Measurements from ENCODE around the gene PRKAR1B.
"Not testable (repeated sequence)": the region's sequence is repeated elsewhere in the genome, so short reads cannot be mapped to it uniquely, and the experiment has no call there.

The PRKAR1B gene

DNA sequence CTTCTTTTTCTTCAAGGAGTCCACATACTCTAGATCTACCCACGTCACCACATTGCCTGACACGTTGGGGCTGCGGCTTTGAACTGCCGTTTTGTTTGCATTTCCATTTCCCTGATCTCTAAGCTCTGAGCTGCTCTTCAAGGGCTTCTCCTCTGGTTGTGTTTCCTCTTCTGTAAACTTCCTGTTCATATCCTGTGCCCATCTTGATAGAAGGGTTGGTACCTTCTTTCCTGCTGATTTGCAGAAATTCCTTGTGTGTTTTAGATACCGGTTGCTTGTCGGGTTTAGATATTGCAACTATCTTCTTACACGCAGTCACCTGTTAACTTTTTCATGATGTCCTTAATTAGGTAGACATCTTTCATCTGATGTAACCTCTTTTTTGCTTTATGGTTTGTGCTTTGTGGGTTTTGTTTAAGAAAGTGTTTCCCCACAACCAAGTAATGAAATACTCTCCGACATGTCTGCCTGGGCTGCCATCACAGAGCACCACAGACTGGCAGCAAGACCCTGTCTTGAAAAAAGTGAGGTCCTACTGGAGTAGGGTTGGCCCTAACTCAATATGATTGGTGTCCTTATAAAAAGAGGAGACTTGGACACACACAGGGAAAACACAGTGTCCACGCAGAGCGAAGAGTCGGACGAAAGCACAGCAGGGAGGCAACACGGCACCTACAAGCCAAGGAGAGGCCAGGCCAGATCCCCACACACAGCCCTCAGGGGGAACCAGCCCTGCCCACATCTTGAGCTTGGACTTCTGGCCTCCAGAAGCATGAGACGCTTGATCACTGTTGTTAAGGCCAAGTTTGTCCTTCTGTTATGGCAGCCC, 108.3 kb downstream of the PRKAR1B start:
- DNase-seq = no peak

GRCh38 chr7:617614-618538, 109.2 kb downstream of the PRKAR1B start:
- no peak for DNase-seq

GRCh38 chr7:613442-614140, 113.5 kb downstream of the PRKAR1B start:
- DNase-seq = no peak

DNA sequence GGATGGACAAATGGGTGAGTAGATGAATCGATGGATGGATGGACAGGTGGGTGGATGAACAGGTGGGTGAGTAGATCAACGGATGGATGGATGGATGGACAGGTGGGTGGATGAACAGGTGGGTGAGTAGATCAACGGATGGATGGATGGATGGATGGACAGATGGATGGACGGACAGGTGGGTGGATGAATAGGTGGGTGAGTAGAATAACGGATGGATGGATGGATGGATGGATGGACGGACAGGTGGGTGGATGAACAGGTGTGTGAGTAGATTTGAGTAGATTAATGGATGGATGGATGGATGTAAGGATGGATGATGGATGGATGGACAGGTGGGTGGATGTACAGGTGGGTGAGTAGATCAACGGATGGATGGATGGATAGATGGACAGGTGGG, 115.2 kb downstream of the PRKAR1B start:
- DNase-seq = not testable (repeated sequence)

DNA sequence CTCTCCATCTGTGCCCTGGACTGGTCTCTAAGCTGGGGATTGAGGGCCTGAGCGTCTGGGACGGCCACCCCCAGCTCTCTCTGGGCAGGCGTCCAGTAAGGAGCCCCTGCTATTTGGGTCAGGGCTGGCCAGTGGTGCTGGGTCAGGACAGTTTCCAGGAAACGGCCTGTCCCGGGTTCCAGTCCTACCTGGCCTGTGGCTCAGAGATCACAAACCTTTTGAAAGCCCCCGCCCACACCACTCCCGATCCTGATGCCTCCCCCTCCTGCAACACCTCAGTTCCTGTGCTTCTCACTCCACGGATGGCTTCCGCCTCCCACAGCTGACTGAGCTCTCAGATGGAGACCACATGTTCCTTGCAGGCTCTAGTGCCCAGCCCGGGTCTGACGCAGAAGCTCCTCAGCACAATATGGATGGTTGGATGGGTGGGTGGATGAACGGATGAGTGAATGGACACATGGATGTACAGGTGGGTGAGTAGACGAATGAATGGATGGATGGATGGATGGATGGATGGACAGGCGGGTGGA, 115.7 kb downstream of the PRKAR1B start:
- no peak for DNase-seq

GRCh38 chr7:610531-611280, 116.4 kb downstream of the PRKAR1B start:
- no peak for DNase-seq

DNA sequence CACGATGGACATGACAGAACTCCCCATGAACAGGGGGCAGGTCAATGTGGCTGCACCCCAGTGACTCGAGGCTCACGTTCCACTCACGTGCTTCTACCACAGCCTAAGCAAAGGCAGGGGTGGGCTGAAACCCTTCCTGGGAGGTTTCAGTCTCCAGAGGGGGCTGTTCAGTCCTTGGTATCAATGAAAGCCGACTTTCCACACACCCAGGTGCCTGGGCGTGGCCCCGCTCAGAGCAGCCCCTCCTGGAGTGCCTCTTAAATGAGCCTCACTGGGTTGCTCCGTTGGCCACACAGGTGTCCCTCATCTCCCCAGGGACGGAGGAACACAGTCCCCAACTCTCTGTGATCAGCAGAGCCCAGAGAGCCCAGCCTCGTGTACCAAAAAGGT, 116.9 kb downstream of the PRKAR1B start:
- DNase-seq = no peak

DNA sequence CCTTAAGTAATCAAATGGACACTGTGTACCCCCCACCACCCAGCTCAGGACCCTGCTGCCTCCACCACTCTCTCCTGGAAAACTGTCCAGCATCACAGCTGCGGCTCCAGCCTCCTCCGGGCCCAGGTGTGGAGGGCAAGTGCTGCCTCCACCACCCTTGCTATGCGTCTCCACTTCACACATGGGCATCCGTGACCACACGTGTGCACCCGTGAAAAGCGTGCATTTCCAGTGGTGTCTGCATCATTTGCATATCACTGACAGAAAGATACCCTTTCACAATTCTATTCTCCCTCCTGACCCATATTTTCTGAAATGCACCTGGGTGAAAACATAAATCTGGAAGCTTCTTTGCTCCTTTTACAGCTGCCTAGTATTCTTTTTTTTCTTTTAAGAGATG, 117.7 kb downstream of the PRKAR1B start:
- DNase-seq = no peak

- no peak for DNase-seq
Measured at GRCh38 chr7:608954-609353, 118.1 kb downstream of the PRKAR1B start.

- DNase-seq = no peak
Measured at GRCh38 chr7:608361-608760, 118.7 kb downstream of the PRKAR1B start.

DNA sequence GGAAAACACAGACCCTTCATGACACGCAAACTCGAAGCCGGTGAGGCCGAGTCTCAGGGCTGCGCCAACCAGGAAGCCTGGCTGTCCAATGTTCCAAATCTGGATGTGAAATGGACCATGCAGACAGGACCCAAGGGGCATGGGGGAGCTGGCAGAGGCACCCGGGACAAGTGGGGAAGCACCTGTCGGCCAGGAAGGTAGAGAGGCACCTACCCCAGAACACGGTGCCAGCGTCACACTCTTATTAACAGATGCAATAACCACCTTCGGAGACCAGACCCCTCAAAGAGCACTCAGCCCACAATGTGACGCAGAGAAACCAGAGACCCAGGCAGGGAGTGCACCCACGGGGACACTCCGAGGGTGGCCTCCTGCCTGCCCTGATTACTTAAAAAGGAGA, 119.1 kb downstream of the PRKAR1B start:
- DNase-seq = no peak

DNA sequence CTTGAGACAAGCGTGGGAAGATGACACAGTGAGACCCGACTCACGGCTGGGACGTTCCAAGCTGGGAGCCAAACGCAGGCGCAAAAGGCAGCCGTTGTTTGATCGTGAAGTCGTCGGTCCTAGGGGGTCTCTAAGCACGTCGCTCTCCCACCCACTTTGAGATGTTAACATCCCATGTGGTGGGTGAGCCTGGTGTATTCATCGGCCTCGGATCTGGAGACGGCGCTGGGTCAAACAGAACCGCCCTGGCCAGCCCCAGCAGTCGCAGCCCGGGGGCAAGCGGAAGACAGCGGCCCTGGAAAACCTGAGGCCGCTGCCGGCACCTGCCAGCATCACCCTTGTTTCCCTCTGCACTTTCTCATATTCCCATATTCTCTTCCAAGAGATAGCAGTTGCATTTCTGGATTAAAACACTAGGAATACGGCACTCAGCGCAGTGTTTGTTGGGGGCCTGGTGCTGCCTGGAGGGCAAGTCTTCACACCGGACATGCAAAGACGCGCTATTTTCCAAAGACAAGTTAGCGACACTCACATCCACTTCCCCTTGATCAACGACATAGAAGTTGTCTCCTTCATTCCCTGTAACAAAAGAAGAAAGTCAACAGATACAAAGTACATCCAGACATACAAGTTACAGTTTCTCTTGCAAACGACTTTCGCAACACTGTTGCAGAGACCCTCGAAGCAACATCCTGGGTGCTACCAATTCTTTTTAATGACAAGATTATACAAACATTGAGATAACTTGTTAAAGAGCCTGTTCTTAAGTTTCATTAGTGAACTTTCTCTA, 121.2 kb downstream of the PRKAR1B start:
- DNase-seq = no peak

GRCh38 chr7:604884-605531, 122.1 kb downstream of the PRKAR1B start:
- DNase-seq = no peak

- peak; percentile 80 for DNase-seq
Measured at GRCh38 chr7:604001-604883, 122.8 kb downstream of the PRKAR1B start.

DNA sequence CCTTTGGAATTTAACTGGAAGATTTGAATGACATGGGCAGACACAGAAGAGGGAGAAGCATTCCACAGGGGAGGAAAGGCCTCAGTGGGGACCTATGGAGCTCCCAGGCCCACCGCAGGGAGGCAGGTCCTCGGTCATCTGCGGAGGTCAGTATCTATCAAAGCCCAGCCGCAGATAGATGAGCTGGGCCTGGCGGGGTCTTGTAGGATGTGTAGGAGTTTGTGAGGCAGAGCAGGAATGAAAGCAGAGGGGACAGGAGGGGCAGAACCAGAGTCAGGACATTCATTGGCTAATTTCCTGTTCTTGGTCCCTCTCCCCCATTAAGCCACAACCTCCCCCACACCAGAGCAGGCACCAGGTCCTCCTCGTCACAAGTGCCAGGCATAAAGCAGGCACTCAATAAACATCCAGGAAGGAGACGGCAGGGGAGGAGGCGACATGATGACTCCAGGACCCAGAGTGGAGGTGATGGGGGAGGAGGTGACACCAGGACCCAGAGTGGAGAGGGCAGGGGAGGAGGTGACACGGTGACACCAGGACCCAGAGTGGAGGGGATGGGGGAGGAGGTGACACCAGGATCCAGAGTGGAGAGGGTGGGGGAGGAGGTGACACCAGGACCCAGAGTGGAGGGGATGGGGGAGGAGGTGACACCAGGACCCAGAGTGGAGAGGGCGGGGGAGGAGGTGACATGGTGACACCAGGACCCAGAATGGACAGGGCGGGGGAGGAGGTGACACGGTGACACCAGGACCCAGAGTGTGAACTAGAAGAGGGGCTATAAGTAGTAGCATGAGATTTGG, 123.7 kb downstream of the PRKAR1B start:
- no peak for DNase-seq

DNA sequence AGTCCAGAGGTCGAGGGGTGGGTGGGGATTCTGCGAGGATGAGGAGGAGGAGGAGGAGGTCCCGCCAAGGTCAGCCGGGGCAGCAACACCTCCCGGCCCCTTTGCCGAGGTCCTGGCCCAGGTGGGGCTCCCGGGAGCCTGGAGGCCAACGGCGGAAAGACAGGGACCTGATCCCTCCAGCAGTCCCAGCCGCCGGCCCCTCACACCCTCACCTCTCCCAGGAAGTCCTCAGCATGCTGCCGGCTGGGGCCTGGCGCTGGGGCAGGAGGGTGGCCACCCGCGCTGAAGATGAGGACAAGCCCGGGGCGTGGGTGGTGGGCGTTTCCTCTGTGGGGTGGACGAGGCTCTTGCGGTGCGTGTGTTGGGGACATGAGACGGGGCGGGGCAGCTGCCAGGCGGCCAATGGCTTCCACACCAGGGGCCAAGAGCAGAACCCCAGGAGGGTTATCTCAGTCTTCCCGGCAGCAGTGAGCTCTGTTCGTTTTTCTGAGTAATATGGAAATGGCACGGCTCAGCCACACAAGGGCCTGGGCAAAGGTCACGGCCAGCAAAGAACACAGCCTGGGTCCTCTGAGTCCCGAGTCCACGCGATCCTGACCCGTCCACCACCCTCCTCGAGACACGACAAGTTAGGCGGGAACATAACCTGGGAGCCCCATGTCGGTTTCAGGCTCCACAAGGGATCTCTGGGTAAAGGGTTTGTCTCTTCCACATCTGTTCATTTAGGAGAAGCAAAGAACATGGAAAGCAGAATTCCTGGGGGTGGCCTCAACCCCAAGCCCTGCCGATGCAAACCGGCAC, 124.5 kb downstream of the PRKAR1B start:
- no peak for DNase-seq

DNA sequence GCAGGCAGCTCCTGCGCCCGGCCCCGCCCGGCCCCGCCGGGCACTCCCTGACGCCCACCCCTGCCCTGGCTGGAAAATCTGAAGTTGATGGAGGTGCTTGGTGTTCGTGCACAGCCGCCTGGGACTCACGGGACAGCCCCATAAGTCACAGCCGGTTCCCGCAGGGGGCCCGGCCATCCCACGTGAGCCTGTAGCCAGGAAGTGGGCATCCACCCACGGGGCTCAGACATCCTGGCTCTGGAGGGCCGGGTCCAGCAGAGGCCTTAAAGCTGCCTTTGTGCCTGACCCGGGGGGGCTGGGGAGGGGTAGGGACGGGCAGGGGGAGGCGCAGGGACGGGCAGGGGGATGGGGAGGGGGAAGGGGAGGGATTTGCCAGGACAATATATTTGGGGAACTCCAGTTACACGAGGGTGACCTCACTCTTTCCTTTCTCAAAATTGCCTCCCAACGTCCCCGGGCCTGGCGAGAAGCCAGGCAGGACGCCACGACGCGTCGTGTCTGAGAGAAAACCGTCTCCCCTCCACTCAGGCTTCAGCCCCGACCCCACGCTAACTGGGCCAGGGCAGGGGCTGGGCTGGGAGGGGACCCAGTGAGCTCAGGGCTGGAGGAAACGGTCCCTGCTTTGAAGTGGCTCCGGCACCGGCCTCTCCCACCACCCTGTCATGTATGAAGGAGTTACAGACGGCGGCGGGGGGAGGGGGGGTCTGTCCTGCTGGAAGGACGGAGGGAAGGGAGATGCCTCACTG, 125.3 kb downstream of the PRKAR1B start:
- DNase-seq = no peak
